ENCODE data around the gene KCNC1. TPM values are rescaled to one million over a fixed set of nuclear protein-coding genes. Genes with fewer than 3 reads are reported as not detected.

The KCNC1 gene
- total RNA-seq, 1 experiment from 2014 or later, result 0.20 TPM

GRCh38 chr11:17730137-17730536, 4.4 kb upstream of the KCNC1 start (continued):
- TF ChIP-seq, protein P1, sequence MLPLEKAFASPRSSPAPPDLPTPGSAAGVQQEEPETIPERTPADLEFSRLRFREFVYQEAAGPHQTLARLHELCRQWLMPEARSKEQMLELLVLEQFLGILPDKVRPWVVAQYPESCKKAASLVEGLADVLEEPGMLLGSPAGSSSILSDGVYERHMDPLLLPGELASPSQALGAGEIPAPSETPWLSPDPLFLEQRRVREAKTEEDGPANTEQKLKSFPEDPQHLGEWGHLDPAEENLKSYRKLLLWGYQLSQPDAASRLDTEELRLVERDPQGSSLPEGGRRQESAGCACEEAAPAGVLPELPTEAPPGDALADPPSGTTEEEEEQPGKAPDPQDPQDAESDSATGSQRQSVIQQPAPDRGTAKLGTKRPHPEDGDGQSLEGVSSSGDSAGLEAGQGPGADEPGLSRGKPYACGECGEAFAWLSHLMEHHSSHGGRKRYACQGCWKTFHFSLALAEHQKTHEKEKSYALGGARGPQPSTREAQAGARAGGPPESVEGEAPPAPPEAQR (CRISPR knock-in tag; IDR thresholded peaks at IDR 0.05), result no peak
- TF ChIP-seq NR1H2 (CRISPR knock-in tag; IDR thresholded peaks at IDR 0.05), result no peak

DNA sequence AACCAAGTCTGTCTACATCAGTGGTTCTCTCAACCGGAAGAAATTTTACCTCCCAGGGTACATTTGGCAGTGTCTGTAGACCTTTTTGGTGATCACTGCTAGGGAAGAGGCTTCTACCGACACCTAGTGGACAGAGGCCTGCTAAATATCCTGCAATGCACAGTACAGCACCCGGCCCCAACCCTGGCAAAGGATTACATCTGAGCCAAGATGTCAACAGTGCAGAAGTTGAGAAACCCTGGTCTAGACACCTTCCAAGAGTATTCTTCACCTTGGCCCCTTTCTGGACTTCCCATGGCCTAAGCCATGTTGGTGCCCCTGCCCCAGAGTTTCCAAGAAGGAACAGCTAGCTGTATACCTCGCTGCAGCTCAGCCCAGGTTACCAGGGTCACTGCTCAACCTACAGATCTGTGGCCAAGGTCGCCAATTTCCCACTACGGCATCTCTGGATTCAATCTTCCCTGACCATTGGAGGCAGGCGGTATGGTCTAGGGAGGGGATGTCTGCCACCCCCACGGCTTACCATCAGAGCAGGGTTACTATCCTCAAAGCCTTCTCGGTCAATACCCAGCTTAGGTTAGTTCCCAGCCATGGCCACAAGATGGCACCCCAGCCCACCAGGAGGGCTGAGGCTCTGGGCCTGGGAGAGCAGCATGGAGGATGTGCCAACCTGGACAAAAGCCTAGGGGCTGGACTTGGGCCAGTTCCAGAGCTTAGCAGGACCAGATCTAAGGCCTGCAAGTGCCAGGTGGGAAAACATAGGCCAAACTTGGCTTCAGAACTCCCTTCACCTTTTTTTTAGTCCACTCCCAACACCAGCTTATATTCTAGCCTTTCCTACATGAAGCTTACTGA, 3.7 kb upstream of the KCNC1 start:
- TF ChIP-seq, protein P2, sequence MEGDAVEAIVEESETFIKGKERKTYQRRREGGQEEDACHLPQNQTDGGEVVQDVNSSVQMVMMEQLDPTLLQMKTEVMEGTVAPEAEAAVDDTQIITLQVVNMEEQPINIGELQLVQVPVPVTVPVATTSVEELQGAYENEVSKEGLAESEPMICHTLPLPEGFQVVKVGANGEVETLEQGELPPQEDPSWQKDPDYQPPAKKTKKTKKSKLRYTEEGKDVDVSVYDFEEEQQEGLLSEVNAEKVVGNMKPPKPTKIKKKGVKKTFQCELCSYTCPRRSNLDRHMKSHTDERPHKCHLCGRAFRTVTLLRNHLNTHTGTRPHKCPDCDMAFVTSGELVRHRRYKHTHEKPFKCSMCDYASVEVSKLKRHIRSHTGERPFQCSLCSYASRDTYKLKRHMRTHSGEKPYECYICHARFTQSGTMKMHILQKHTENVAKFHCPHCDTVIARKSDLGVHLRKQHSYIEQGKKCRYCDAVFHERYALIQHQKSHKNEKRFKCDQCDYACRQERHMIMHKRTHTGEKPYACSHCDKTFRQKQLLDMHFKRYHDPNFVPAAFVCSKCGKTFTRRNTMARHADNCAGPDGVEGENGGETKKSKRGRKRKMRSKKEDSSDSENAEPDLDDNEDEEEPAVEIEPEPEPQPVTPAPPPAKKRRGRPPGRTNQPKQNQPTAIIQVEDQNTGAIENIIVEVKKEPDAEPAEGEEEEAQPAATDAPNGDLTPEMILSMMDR (IDR thresholded peaks at IDR 0.05), result peak; percentile 41
- TF ChIP-seq ATF3 (CRISPR knock-in tag; conservative IDR thresholded peaks at IDR 0.05) (no peak), HMGXB4 (CRISPR knock-in tag; IDR thresholded peaks at IDR 0.05) (0 out of 2 replicates have a peak, but pooled peaks have one; percentile 8)
- DNase-seq (ENCODE audit: low spot score) (peak; percentile 90), ATAC-seq (peak; percentile 77)
- H3K36me3 Mint-ChIP-seq, result no peaks in the 10 kb centered on the region
- no peak overlapping the region for H3K27ac Mint-ChIP-seq
- no peak overlapping the region for H3K4me3 Mint-ChIP-seq
- H3K9me3 Mint-ChIP-seq, result no peaks in the 10 kb centered on the region
- H3K4me1 Mint-ChIP-seq, result peaks cover 3% of the 10 kb centered on the region; the same call in 1 of the 2 replicates
- CTCF ChIA-PET, result interaction anchor here (0.5 to 4.4 kb wide), 109 partner anchors 9 to 594 kb away, joined by 3 to 161 read pairs (median 5); partner anchors contain the start of genes MYOD1, OTOG, SERGEF and USH1C
- peaks cover 54% of the 10 kb centered on the region for H3K27me3 Mint-ChIP-seq (ENCODE audit: low read depth)
- POLR2A ChIA-PET, result interaction anchor here (0.8 kb wide), 1 partner anchor 10 kb away, joined by 4 read pairs; no protein-coding TSS in a partner anchor

DNA sequence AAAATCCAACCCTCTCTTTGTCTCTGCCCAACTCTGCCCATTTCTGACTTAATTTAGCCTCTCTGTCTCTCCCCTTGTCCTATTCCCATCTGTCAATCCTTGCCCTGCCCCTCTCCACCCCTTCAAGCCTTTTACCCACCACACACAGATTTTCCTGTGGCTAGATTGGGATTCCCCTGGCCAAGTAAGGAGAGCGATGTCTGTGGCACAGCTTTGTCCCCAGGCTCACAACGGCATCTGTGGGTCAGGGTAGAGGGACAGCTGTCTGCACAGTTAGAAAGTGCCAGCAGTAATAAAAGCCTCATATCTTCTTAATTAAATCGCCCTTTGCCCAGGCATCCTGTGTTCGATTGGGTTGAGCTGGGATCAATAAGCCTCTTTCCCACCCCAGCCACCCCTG, 1.3 kb upstream of the KCNC1 start:
- H3K36me3 Mint-ChIP-seq, result no peaks in the 10 kb centered on the region
- ATAC-seq (no peak), DNase-seq (ENCODE audit: low spot score) (no peak)
- peaks cover 8% of the 10 kb centered on the region for H3K4me1 Mint-ChIP-seq
- TF ChIP-seq NFE2L1 (CRISPR knock-in tag; IDR thresholded peaks at IDR 0.05), result no peak
- no peak for TF ChIP-seq NR3C1 (CRISPR knock-in tag; conservative IDR thresholded peaks at IDR 0.05; ENCODE audit: low read depth)
- TF ChIP-seq SMAD3 (CRISPR knock-in tag; IDR thresholded peaks at IDR 0.05; ENCODE audit: borderline replicate concordance), result no peak
- TF ChIP-seq CBFB (CRISPR knock-in tag; IDR thresholded peaks at IDR 0.05; ENCODE audit: low read depth), result no peak
- no peak for TF ChIP-seq ATF6 (CRISPR knock-in tag; IDR thresholded peaks at IDR 0.05)
- TF ChIP-seq, protein P2 (IDR thresholded peaks at IDR 0.05), result no peak
- no peak for TF ChIP-seq MXD4 (CRISPR knock-in tag; IDR thresholded peaks at IDR 0.05; ENCODE audit: borderline replicate concordance)
- TF ChIP-seq ARID4B (CRISPR knock-in tag; IDR thresholded peaks at IDR 0.05; ENCODE audit: borderline replicate concordance), result no peak
- no peak for TF ChIP-seq ZBTB21 (CRISPR knock-in tag; IDR thresholded peaks at IDR 0.05; ENCODE audit: borderline replicate concordance)
- no peak for TF ChIP-seq GTF2I (CRISPR knock-in tag; conservative IDR thresholded peaks at IDR 0.05)
- POLR2A ChIA-PET, result no interaction called here
- H3K4me3 Mint-ChIP-seq, result no peak overlapping the region
- H3K27me3 Mint-ChIP-seq (ENCODE audit: low read depth), result peaks cover 42% of the 10 kb centered on the region
- CTCF ChIA-PET, result interaction anchor here (0.6 to 4.4 kb wide), 11 partner anchors 9 to 245 kb away, joined by 3 to 161 read pairs (median 24); partner anchors contain the start of gene MYOD1
- H3K27ac Mint-ChIP-seq, result no peak overlapping the region
- H3K9me3 Mint-ChIP-seq, result no peaks in the 10 kb centered on the region
